H9 (cell line): ENCODE measurements around the gene TMEM235. TPM values are rescaled to one million over a fixed set of nuclear protein-coding genes. Genes with fewer than 3 reads are reported as not detected.

ENCODE experiments used
- DNase-seq: peaks from one replicate; pipeline ENCODE4 v3.0.0-alpha.2; 2017
- H2AFZ ChIP-seq: one replicate; pipeline ENCODE4 v1.6.1; 2013; ENCODE audit warnings: mild to moderate bottlenecking, low read length, control low read depth, moderate library complexity
- H2AK5ac ChIP-seq: 2 replicates; pipeline ENCODE4 v1.6.1; 2013; ENCODE audit warnings: low read length, control low read depth, mixed read lengths; ENCODE audit not compliant: insufficient read length
- H2BK120ac ChIP-seq: one replicate; pipeline ENCODE4 v1.6.1; 2013; ENCODE audit warnings: low read depth, mild to moderate bottlenecking, low read length, control low read depth, inconsistent platforms; ENCODE audit not compliant: poor library complexity, severe bottlenecking
- H2BK12ac ChIP-seq: 2 replicates; pipeline ENCODE4 v1.6.1; 2013; ENCODE audit warnings: low read length, control low read depth, mixed read lengths, low read depth; ENCODE audit not compliant: insufficient read length
- H2BK15ac ChIP-seq: 2 replicates; pipeline ENCODE4 v1.6.1; 2013; ENCODE audit warnings: low read depth, low read length, control low read depth
- H2BK20ac ChIP-seq: one replicate; pipeline ENCODE4 v1.6.1; 2013; ENCODE audit warnings: low read depth, mild to moderate bottlenecking, low read length, control low read depth, inconsistent platforms; ENCODE audit not compliant: poor library complexity, severe bottlenecking
- H2BK5ac ChIP-seq: 2 replicates; pipeline ENCODE4 v1.6.1; 2013; ENCODE audit warnings: low read length, control low read depth, mixed read lengths; ENCODE audit not compliant: insufficient read length
- H3K14ac ChIP-seq: 2 replicates; pipeline ENCODE4 v1.6.1; 2013; ENCODE audit warnings: low read length, control low read depth; ENCODE audit not compliant: insufficient read depth
- H3K18ac ChIP-seq: 2 replicates; pipeline ENCODE4 v1.6.1; 2013; ENCODE audit warnings: low read depth, mild to moderate bottlenecking, mixed read lengths, low read length, control low read depth; ENCODE audit not compliant: insufficient read length
- H3K23ac ChIP-seq: 2 replicates; pipeline ENCODE4 v1.6.1; 2013; ENCODE audit warnings: low read length, control low read depth, mixed read lengths, low read depth; ENCODE audit not compliant: insufficient read length
- H3K23me2 ChIP-seq: 2 replicates; pipeline ENCODE4 v1.6.1; 2013; ENCODE audit warnings: low read depth, mild to moderate bottlenecking, mixed read lengths, low read length, control low read depth; ENCODE audit not compliant: insufficient read length, poor library complexity, severe bottlenecking
- H3K27ac ChIP-seq: 2 replicates; pipeline ENCODE4 v1.5.1; 2013; ENCODE audit warnings: low read length, control low read depth, mixed read lengths, low read depth; ENCODE audit not compliant: insufficient read length
- H3K27me3 ChIP-seq: 2 replicates; pipeline ENCODE4 v1.6.1; 2013; ENCODE audit warnings: low read length, control low read depth, inconsistent platforms; ENCODE audit not compliant: insufficient read depth
- H3K4ac ChIP-seq: 2 replicates; pipeline ENCODE4 v1.6.1; 2013; ENCODE audit warnings: low read depth, mild to moderate bottlenecking, control low read depth, inconsistent platforms, low read length, moderate library complexity
- H3K4me1 ChIP-seq: 2 replicates; pipeline ENCODE4 v1.6.1; 2013; ENCODE audit warnings: low read length, control low read depth, inconsistent platforms; ENCODE audit not compliant: insufficient read depth
- H3K4me2 ChIP-seq: 2 replicates; pipeline ENCODE4 v1.6.1; 2013; ENCODE audit warnings: low read length, control low read depth, mixed read lengths; ENCODE audit not compliant: insufficient read length, insufficient read depth
- H3K56ac ChIP-seq: 2 replicates; pipeline ENCODE4 v1.6.1; 2013; ENCODE audit warnings: low read depth, mild to moderate bottlenecking, mixed read lengths, low read length, control low read depth; ENCODE audit not compliant: insufficient read length
- H3K79me1 ChIP-seq: 2 replicates; pipeline ENCODE4 v1.6.1; 2013; ENCODE audit warnings: low read depth, mild to moderate bottlenecking, moderate library complexity, low read length, control low read depth, inconsistent platforms; ENCODE audit not compliant: insufficient read depth, poor library complexity, severe bottlenecking
- H3K79me2 ChIP-seq: 2 replicates; pipeline ENCODE4 v1.6.1; 2013; ENCODE audit warnings: low read length, control low read depth, inconsistent platforms; ENCODE audit not compliant: insufficient read depth
- H3K9ac ChIP-seq: 2 replicates; pipeline ENCODE4 v1.6.1; 2013; ENCODE audit warnings: low read length, control low read depth, mixed read lengths; ENCODE audit not compliant: insufficient read length; ENCODE audit errors: extremely low read depth
- H3K9me3 ChIP-seq: one replicate; pipeline ENCODE4 v1.6.1; 2013; ENCODE audit warnings: low read depth, low read length, inconsistent platforms; ENCODE audit not compliant: control insufficient read depth
- H3T11ph ChIP-seq: one replicate; pipeline ENCODE4 v1.6.1; 2013; ENCODE audit warnings: mild to moderate bottlenecking, low read length, control low read depth, inconsistent platforms
- H4K20me1 ChIP-seq: one replicate; pipeline ENCODE4 v1.6.1; 2013; ENCODE audit not compliant: control insufficient read depth, insufficient read length, insufficient read depth
- H4K5ac ChIP-seq: 2 replicates; pipeline ENCODE4 v1.6.1; 2013; ENCODE audit warnings: low read depth, mild to moderate bottlenecking, mixed read lengths, low read length, control low read depth; ENCODE audit not compliant: insufficient read length
- H4K8ac ChIP-seq: replicated peaks from 2 replicates; pipeline ENCODE4 v1.6.1; 2013; ENCODE audit warnings: low read length, control low read depth, mixed read lengths, low read depth; ENCODE audit not compliant: insufficient read length
- H4K91ac ChIP-seq: 2 replicates; pipeline ENCODE4 v1.6.1; 2013; ENCODE audit warnings: low read depth, mild to moderate bottlenecking, moderate library complexity, mixed read lengths, low read length, control low read depth; ENCODE audit not compliant: insufficient read length
- H3K27ac Mint-ChIP-seq, 3 experiments: 2 replicates in 2 of 3; 3 replicates in 1 of 3; pipeline ENCODE4 v1.8.0; 2020 to 2021; ENCODE audit warnings: mixed read lengths in 3 of 3, mild to moderate bottlenecking in 1 of 3, moderate library complexity in 1 of 3
- H3K27me3 Mint-ChIP-seq: 2 replicates; pipeline ENCODE4 v1.8.0; 2021; ENCODE audit warnings: low read depth, mild to moderate bottlenecking, moderate library complexity, mixed read lengths
- H3K36me3 Mint-ChIP-seq, 3 experiments: 2 replicates in 2 of 3; 3 replicates in 1 of 3; pipeline ENCODE4 v1.8.0; 2020 to 2021; ENCODE audit warnings: low read depth in 3 of 3, mixed read lengths in 3 of 3; ENCODE audit not compliant: insufficient read depth in 1 of 3
- H3K4me1 Mint-ChIP-seq, 2 experiments: 2 replicates each; pipeline ENCODE4 v1.8.0; 2020; ENCODE audit warnings: mixed read lengths in 2 of 2
- H3K4me3 Mint-ChIP-seq, 2 experiments: 2 replicates in 1 of 2; 3 replicates in 1 of 2; pipeline ENCODE4 v1.8.0; 2020 to 2021; ENCODE audit warnings: mild to moderate bottlenecking in 2 of 2, mixed read lengths in 2 of 2, moderate library complexity in 1 of 2
- H3K9me3 Mint-ChIP-seq, 2 experiments: 2 replicates in 1 of 2; 3 replicates in 1 of 2; pipeline ENCODE4 v1.8.0; 2020; ENCODE audit warnings: mild to moderate bottlenecking in 2 of 2, mixed read lengths in 2 of 2, moderate library complexity in 1 of 2
- CTCF ChIP-seq: fragments of 200-600 bp; sonication (generic); conservative IDR thresholded peaks from 3 replicates; pipeline ENCODE4 v1.8.0; 2021; ENCODE audit warnings: antibody characterized with exemption, mild to moderate bottlenecking
- WGBS: extraction: QIAGEN DNeasy Blood & Tissue Kit; methylation state at CpG from one replicate; pipeline ENCODE4 v1.1.7; 2013; ENCODE audit warnings: missing lambda C conversion rate, low lambda C conversion rate, mixed read lengths; ENCODE audit not compliant: insufficient read length; ENCODE audit errors: extremely low coverage; 5-methylcytosine and 5-hydroxymethylcytosine counted together
- total RNA-seq: library from RNA; stranded (reverse); gene quantifications from 2 replicates; pipeline ENCODE4 v1.2.1, GENCODE V29; 2021

TMEM235 gene
- total RNA-seq, 1 experiment from 2014 or later, result 0.28 TPM

- no peak overlapping the region for H3K9ac ChIP-seq
- DNase-seq, result peak; percentile 96
- H3K23me2 ChIP-seq, result no peaks in the 10 kb centered on the region
- H2BK120ac ChIP-seq, result no peak overlapping the region
- no peak overlapping the region for H3K27ac ChIP-seq
- H3K18ac ChIP-seq, result no peak overlapping the region
- no peak overlapping the region for H3T11ph ChIP-seq
- no peak overlapping the region for H3K4me2 ChIP-seq
- Mint-ChIP-seq H3K27me3 (peaks cover 1% of the 10 kb centered on the region; the same call in 1 of the 2 replicates), H3K36me3 (no peaks in the 10 kb centered on the region), H3K4me1 (peaks cover 18 to 41% of the 10 kb centered on the region in 2 experiments), H3K9me3 (peaks cover 3% of the 10 kb centered on the region in 2 experiments; a peak in 2 of 5 replicates), H3K4me3 (no peak overlapping the region; a peak in 2 of 5 replicates), H3K27ac (peak overlapping the region in 1 of 3 experiments; percentile 34; a peak in 1 of 7 replicates)
- no peak overlapping the region for H2AK5ac ChIP-seq
- H3K9me3 ChIP-seq, result no peaks in the 10 kb centered on the region
- no peaks in the 10 kb centered on the region for H3K79me2 ChIP-seq
- H3K23ac ChIP-seq, result no peak overlapping the region
- H4K20me1 ChIP-seq, result no peaks in the 10 kb centered on the region
- H2BK12ac ChIP-seq, result no peak overlapping the region
- no peak overlapping the region for H2BK15ac ChIP-seq
- no peaks in the 10 kb centered on the region for H3K79me1 ChIP-seq
- no peak overlapping the region for H2BK5ac ChIP-seq
- no peak overlapping the region for H4K8ac ChIP-seq
- no peak overlapping the region for H3K4ac ChIP-seq
- H3K56ac ChIP-seq, result no peak overlapping the region
- H3K4me1 ChIP-seq, result peaks cover 3% of the 10 kb centered on the region; the same call in 1 of the 2 replicates
- H3K27me3 ChIP-seq, result no peaks in the 10 kb centered on the region
- no peak overlapping the region for H2BK20ac ChIP-seq
- H2AFZ ChIP-seq, result no peak overlapping the region
- H4K91ac ChIP-seq, result no peak overlapping the region
- H3K14ac ChIP-seq, result no peak overlapping the region
- H4K5ac ChIP-seq, result no peak overlapping the region
- no CpG with 5 or more reads among the region's 27 CpGs for WGBS
- peak; percentile 100 for TF ChIP-seq CTCF
Observed at GRCh38 chr17:78250891-78251772, 19.7 kb downstream of the TMEM235 start.
